GM19438 (cell line): ENCODE results near the gene ABHD15.
"Not testable (repeated sequence)": the region's sequence is repeated elsewhere in the genome, so short reads cannot be mapped to it uniquely, and the experiment has no call there.

Source experiments
- ATAC-seq: cut with Tn5 transposase; IDR thresholded peaks from one replicate; pipeline ENCODE4 v1.9.1; 2021; ENCODE audit warnings: low read depth; ENCODE audit not compliant: unreplicated experiment

The ABHD15 gene

DNA sequence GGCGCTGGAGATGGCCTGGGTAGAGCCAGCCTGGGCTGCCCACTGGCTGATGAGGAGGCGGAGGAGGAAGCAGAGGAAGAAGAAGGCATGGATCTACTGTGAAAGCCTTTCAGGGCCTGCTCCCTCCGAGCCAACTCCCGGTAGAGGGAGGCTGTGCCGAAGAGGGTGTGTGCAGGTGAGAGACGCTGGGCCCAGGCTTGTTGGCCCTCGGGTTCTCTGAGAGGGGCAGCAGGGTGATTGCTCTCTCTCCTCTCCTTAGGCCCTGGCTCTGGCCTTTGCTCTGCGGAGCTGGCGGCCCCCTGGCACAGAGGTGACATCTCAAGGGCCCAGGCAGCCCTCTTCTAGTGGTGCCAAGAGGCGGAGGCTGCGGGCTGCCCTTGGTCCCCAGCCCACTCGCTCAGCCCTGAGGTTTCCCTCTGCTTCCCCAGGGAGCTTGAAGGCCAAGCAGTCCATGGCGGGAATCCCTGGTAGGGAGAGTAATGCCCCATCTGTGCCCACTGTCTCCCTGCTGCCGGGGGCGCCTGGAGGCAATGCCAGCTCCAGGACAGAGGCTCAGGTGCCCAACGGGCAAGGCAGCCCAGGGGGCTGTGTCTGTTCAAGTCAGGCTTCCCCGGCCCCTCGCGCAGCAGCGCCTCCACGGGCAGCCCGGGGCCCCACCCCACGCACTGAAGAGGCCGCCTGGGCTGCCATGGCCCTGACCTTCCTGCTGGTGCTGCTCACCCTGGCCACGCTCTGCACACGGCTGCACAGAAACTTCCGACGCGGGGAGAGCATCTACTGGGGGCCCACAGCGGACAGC is 5.2 kb upstream of the ABHD15 start:
- ATAC-seq = no peak

DNA sequence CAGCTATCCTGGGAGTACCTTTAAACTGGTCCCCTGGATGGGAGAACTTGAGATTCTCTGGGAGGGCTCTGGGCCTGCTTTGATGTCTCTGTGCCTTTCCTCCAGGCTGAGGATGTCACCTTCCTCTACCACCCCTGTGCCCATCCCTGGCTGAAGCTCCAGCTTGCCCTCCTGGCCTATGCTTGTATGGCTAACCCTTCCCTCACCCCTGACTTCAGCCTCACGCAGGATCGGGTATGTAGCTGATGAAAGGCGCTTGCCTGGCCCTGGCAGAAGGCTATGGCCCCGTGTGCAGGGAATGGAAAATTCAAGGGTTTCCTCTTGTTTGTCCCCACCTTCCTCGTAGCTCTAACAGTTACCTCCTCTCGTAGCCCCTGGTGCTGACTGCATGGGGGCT is 4.6 kb upstream of the ABHD15 start:
- ATAC-seq = no peak

DNA sequence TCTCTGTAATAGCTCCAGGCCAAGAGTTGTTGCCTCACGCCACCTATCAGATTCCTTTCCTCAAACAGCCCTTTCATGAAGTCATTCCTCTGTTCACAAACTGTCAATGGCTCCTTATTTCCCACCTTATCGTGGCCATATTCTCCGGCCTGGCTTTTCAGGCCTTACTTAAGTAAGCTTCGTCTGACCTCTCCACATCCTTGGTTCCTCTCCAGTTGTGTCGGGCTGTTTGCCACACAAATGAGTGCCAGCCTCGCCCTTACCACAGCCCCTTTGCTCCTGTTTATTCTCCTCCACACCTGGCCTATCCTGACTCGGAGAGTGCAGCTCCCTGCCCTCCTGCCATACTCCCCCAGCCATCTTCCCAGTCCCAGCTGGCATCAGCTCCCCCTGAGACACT is 3.7 kb upstream of the ABHD15 start:
- no peak for ATAC-seq

DNA sequence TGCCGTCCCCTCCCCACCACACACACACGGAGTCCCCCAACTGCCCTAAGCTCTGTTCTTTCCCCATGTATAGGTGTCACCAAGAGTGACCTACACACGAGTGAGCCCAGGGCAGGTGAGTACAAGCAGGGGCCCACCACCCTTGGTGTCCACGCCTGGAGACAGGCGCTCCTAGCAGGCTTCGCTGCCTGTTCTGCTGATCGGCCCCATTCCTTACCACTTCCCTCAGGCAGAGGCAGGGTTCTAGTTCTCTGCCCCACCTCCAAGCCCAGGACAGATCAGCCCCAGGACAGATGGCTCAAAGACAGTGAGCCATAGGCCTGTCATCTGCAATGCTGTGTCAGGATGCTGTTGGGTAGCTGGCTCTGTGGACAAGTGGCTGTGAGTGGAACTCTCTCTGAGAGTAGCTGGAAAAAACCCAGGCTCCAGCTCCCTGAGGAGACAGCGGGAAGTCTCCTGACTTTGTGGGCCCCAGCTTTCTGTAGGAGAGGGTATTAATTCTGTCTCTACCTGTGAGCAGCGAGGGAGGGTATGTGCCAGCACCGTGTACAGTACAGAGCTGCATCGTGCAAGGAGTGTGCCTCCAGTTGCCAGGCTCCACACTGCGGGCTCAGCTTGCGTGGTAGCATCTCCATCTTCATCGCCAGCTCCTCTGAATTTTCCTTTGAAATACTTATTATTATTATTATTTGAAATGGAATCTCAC is 2.6 kb upstream of the ABHD15 start:
- ATAC-seq = no peak

DNA sequence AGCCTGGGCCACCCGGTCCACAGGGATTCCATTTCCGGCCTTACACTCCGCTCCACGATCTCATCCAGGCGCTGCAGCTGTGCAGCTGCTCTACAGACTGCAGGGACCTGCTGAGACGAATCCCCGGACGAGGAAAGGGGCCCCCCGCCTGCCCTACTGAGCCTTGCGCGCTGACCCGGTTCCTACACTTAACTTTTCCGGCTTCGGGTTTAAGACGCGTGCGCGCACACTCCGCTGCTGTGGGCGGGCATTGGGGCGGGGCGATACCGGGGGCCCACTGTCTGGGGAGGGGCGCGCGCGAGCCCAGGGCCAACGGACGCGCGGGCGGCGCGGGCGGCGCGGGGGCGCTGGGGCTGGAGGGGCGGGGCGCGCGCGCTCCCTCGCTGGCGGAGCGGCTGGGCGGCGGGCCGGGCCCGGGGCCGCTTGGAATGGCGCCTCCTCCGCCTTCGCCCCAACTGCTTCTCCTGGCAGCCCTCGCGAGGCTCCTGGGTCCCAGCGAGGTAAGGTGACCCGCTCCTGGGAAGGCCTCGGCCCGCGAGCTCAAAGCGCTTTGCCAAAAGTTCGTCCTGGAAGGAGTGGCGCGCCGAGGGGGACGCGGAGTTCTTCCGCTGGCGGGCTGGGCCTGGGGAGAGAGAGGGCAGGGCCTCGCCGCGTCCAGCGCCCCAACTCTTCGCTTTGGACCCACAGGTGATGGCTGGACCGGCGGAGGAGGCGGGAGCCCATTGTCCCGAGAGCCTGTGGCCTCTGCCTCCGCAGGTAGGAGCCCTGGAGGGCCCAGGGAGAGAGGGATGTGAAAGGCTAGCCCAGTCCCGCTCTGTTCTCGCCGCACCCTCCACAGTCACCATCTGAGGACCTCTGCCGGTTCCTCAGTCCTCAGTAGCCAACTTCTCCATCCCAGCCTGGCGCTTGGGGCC is 1.8 kb upstream of the ABHD15 start, which contains the start of gene TP53I13:
TSS of gene TP53I13 (plus strand) at position 371 of the 914 bp plus-strand sequence. CDS start at position 429, 58 bp downstream.
- no peak for ATAC-seq

DNA sequence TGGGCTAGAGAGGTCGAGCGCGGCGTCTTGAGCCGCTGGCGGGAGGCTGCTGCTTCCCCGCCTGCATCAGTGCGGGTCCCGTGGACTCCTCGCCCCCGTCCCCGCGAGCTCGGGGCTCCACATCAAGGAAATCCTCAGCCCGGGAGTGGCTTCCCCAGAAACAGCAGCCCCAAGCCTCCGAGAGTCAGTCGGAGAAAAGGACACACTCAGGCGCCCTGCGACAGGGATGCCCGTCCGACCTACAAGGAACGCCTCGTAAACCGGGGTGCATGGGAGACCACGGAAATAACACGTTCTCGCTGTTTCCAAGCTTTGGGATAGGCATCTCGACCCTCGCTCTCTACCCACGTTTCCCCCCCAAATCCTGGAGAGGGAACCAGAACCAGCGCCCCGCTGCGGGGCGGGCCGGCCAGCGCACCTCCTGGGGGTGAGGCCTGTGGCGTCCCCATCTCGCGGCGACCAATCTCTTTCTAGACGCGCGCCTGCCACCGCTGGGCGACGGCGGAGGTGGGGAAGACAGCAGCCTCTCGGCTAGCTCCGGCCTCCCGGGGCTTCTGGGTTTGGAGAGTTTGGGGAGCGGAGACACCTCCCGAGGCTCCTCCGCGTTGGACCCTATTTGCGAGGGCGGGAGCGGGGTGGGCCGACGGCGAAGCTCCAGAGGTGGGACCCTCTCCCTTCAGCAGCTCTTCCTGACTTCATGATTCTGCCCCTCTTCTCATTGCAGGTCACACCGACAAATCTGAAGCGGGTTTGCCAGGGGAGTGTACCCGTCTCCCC is 905 bp upstream of the ABHD15 start:
- ATAC-seq = peak; percentile 44

DNA sequence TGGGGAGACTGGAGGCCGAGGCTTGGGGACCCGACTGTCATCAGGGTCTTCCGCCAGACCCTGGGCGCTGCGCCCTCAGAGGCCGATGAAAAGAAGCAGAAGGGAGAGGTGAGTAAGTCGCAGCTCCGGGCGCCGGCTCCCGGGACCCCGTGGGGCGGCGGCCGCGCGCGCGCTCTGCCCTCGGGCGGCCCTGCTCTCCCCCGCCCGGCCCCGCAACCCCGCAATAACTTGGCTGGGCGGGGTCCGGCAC is 392 bp upstream of the ABHD15 start:
- no peak for ATAC-seq

DNA sequence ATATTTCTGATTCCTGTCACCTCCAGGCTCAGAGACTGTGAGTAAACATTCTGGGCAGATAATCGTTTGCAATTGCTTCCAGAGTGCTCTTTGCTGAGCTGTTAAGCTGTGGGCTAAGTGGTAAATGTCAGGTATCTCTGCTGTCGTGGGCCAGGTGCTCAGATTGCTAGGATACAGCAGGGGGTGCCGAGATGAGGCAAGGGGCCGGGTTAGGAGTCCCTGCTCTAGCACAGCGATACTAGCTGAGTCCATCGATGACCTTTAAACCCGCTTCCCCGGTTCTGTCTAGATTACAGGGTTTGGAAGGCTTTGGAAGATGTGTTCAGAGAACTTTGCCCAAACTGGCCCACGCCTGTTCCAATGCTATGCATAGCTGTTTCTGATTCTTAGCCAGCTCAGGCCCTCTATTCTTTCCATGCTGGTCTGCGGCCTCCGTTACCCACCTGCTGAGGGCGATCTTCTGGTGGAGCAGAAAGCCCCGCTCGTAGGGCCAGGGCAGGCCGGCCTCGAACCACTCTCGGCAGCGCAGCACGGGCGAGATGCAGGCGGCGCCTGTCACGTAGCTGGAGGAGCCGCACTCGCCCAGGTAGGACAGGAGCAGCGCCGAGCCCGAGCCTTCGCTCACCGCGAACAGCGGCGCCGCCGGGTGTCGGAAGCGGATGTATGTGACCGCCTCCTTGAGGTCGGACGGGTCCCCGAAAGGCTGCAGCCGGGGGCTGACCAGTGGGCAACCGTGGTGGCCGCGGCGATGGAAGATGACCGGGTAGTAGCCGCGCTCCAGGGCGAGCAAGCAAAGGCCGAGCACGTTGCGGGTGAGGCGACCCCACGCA is 979 bp downstream of the ABHD15 start:
- no peak for ATAC-seq

DNA sequence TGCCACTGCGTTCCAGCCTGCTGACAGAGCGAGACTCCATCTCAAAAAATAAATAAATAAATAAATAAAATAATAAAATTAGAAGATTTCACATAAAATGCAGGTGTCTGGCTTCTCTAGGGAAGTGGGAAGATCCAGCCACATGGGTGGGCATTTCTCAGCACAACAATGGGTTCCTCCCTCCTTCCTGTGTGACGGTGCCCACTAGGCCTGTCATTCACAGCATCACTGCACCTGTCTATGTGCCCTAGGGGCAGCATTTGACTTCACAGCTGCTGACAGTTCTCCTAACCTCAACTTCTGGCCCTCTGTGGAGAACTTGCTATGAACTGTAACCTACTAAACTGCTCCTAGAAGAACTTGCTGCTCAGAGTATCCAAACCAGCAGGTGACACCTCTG is 3.0 kb downstream of the ABHD15 start:
- no peak for ATAC-seq

DNA sequence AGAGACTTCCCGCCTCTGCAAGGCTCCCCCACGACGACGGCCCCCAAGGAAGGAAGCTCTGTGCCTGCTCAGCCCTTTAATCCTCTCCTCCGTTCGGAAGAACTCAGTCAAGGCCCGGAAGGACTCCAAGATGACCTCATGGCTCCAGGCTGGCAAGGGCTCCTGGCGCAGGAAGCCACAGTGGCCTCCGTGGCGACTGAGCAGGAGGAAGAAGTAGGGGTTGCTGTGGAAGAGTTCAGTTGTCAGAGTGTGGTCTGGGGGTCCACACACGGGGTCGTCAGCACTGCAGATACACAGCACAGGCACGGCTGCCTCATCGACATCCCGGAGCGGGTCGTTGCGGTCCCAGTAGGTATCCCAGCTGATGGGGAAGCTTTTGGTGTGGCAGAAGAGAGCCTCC is 4.2 kb downstream of the ABHD15 start:
- ATAC-seq = no peak

DNA sequence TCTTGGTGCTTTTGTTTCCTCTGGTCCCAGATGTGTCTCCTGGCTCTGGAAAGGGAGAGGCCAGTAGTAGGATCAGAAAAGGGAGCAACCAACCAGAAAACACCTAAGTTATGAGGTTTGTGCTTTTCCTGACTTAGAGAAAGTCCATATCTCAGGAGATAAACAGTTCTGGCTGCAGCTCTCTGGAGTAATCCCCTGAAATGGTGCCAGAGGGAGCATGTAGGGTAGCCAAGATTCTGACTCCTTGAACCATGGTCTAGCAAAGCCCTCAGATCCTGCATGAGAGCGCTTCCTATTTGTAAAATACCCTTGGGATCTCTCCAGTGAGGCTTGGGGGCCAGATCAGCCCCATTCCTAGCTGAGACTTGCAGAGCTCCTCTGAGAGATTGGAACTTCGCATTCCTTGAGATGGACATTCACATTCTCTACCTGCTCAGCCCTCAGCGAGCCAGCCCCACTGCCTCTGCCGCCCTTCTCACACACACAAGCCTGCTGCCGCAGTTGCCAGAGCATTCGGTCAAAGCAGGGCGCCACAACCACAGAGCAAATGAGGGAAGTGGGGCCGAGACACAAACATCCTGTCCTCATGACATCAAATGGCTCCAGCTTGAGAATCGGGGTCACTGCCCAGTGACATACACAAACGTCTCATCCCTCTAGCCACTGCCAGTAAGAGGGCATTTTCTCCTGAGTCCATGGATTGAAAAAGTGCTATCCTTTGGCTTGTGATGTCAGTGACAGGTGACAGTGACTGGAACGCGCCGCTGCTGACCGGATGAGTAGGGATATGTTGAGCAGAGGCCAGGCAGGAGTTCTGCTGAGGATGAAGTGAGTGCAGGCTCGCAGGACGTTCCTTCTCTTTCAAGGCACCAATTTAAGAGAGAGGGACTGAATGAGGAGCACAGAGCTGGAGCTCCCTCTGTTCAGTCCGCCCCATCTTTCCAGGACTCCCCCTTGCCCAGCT is 5.0 kb downstream of the ABHD15 start:
- no peak for ATAC-seq

DNA sequence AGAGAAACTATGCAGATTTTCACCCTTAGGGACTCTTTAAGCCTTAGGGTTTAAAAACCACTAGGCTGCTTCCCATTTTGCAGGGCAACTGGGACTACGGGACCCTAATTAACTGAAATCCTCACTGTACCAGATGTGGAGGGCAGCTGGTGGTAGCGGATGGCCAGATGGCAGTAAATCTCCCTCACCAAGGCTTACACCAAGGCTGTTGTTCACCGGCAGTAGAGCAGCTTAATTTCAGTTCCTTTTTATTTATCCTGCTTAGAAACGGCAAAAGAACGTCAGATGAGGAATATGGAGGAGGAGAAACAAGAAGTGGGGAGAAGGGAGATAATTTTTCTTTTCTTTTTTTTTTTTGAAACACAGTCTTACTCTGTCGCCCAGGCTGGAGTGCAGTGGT is 6.5 kb downstream of the ABHD15 start:
- no peak for ATAC-seq

DNA sequence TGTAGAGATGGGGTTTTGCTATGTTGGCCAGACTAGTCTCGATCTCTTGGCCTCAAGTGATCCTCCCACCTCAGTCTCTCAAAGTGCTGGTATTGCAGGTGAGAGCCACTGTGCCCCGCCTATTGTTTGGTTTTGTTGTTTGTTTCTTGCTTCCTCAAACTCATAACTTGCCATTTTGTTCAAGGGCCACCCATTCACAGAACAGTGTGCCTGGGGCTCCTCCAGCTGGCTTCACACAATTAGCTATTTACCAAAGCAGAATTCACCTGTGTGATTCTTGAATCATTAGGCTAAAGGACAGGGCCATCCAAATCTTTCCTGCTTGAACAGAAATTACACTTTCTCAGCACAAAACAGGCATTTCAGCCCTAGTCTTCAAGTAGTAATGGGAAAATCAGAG is 7.2 kb downstream of the ABHD15 start:
- no peak for ATAC-seq

DNA sequence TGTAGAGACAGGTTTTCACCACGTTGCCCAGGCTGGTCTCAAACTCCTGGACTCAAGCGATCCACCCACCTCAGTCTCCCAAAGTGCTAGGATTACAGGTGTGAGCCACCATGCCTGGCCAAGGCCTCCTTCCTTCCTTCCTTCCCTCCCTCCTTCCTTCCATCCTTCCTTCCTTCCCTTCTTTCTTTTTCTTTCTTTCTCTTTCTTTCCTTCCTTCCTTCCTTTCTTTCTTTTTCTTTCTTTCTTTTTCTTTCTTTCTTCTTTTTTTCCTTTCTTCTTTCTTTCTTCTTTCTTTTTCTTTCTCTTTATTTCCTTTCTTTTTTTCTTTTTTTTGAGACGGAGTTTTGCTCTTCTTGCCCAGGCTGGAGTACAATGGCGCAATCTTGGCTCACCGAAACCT is 8.7 kb downstream of the ABHD15 start:
- not testable (repeated sequence) for ATAC-seq

DNA sequence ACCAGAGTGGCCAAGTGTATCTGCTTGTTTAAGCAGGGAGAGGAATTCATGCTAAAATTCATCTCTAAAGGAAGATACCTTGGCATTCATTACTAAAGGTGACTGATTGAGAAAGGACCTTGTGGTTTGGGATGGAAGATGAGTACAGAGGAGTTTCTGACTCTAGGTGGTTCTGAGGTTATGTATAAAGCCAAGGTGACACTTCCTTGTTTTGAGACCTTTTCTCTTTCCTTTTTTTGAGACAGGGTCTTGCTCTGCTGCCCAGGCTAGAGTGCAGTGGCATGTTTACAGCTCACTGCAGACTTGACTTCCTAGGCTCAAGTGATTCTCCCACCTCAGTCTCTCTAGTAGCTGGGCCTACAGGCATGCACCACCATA is 9.1 kb downstream of the ABHD15 start:
- no peak for ATAC-seq

DNA sequence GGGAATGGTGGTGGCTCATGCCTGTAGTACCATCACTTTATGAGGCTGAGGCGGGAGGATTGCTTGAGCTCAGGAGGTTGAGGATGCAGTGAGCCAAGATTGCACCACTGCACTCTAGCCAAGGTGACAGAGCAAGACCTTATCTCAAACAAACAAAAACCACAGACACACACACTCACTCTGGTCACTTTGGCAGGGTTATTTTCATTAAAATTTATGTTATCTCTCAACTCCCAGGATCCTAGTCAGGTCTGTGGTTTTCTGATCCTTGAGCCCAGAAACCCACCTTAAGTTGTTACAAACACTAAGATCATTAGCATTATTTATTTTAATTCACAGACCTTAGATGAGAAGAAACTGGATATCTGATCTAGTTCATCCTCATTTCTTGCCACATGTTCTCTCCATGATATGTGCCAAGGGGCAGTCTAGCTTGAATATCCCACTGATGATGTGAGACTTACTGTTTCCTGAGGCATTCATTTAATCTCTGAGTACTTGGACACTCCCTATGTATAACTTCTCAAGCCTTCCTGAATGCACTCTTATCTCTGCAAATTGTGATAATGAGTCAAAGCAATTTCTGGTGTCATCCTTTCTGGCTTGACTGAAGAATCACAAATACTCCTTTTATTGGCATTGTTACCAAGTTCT is 9.6 kb downstream of the ABHD15 start:
- no peak for ATAC-seq

DNA sequence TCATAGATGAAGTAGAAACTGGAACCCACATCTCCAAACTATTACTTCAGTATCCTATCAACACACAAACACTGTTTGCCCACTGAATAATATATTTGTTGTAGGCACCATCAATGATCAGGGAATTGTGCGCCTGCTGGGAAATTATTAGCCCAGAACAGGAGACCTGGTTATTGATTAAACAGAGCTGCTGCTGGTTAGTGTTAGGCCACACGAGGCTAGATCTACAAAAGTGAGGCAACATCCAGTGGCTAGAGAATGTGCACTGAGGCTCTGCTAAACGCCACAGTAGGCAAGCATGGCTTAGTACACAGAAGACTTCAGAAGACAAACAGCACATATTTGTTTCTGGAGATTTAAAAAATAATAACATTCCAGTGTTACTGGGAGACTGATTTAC is 11.0 kb downstream of the ABHD15 start:
- ATAC-seq = no peak
